HG03565 (cell line): ENCODE measurements around the gene SYT6.

ENCODE experiments used
- ATAC-seq: cut with Tn5 transposase; IDR thresholded peaks from one replicate; pipeline ENCODE4 v1.9.1; 2021; ENCODE audit warnings: mild to moderate bottlenecking, moderate library complexity; ENCODE audit not compliant: unreplicated experiment

SYT6 gene

GRCh38 chr1:114094675-114095074, 59.0 kb downstream of the SYT6 start:
- ATAC-seq: no peak

- ATAC-seq: no peak
Measured at GRCh38 chr1:114094363-114094634, 59.4 kb downstream of the SYT6 start.

GRCh38 chr1:114093624-114094362, 59.9 kb downstream of the SYT6 start:
- ATAC-seq: no peak

- ATAC-seq: no peak
Measured at GRCh38 chr1:114092186-114093062, 61.2 kb downstream of the SYT6 start.

GRCh38 chr1:114091711-114092110, 62.0 kb downstream of the SYT6 start:
- ATAC-seq: no peak

- no peak for ATAC-seq
Measured at GRCh38 chr1:114090738-114091505, 62.7 kb downstream of the SYT6 start.

GRCh38 chr1:114089502-114090138, 64.0 kb downstream of the SYT6 start:
- no peak for ATAC-seq

GRCh38 chr1:114088392-114089299, 65.0 kb downstream of the SYT6 start:
- no peak for ATAC-seq

- no peak for ATAC-seq
Measured at GRCh38 chr1:114087495-114087894, 66.2 kb downstream of the SYT6 start.

- ATAC-seq: no peak
Measured at GRCh38 chr1:114086601-114087368, 66.9 kb downstream of the SYT6 start.

- ATAC-seq: no peak
Measured at GRCh38 chr1:114082867-114083585, 70.6 kb downstream of the SYT6 start.

- ATAC-seq: no peak
Measured at GRCh38 chr1:114082304-114082630, 71.4 kb downstream of the SYT6 start.

GRCh38 chr1:114081437-114082303, 72.0 kb downstream of the SYT6 start:
- ATAC-seq: no peak

- no peak for ATAC-seq
Measured at GRCh38 chr1:114080511-114081436, 72.9 kb downstream of the SYT6 start.

GRCh38 chr1:114079596-114080190, 74.0 kb downstream of the SYT6 start:
- no peak for ATAC-seq

GRCh38 chr1:114078116-114078515, 75.6 kb downstream of the SYT6 start:
- no peak for ATAC-seq
